HG03378 (cell line): ENCODE data around the gene SETD2.
"Not testable (repeated sequence)": the region's sequence is repeated elsewhere in the genome, so short reads cannot be mapped to it uniquely, and the experiment has no call there.

Experiments used
- ATAC-seq: cut with Tn5 transposase; IDR thresholded peaks from one replicate; pipeline ENCODE4 v1.9.1; 2021; ENCODE audit warnings: mild to moderate bottlenecking, moderate library complexity; ENCODE audit not compliant: unreplicated experiment

The SETD2 gene

GRCh38 chr3:47149339-47149933 lies 14.5 kb downstream of the SETD2 start:
- ATAC-seq, result no peak

- no peak for ATAC-seq
These were observed 18.6 kb downstream of the SETD2 start for GRCh38 chr3:47145272-47145671.

- ATAC-seq, result no peak
These were observed 20.8 kb downstream of the SETD2 start for GRCh38 chr3:47143068-47143467.

- ATAC-seq, result not testable (repeated sequence)
These were observed 21.4 kb downstream of the SETD2 start for GRCh38 chr3:47142536-47142935.

- peak; percentile 77 for ATAC-seq
These were observed 22.9 kb downstream of the SETD2 start for GRCh38 chr3:47140973-47141461.

- not testable (repeated sequence) for ATAC-seq
These were observed 23.4 kb downstream of the SETD2 start for GRCh38 chr3:47140553-47140952.

- no peak for ATAC-seq
These were observed 29.6 kb downstream of the SETD2 start for GRCh38 chr3:47134311-47134710.

- ATAC-seq, result no peak
These were observed 30.3 kb downstream of the SETD2 start for GRCh38 chr3:47133641-47134040.

GRCh38 chr3:47130557-47130956 lies 33.4 kb downstream of the SETD2 start:
- ATAC-seq, result no peak

GRCh38 chr3:47128137-47128536 lies 35.8 kb downstream of the SETD2 start:
- ATAC-seq, result no peak

- no peak for ATAC-seq
These were observed 40.1 kb downstream of the SETD2 start for GRCh38 chr3:47123857-47124256.

GRCh38 chr3:47121409-47121808 lies 42.5 kb downstream of the SETD2 start:
- no peak for ATAC-seq

GRCh38 chr3:47120138-47120537 lies 43.8 kb downstream of the SETD2 start:
- ATAC-seq, result no peak

- not testable (repeated sequence) for ATAC-seq
These were observed 44.5 kb downstream of the SETD2 start for GRCh38 chr3:47119387-47119786.

GRCh38 chr3:47117807-47118364 lies 46.0 kb downstream of the SETD2 start:
- no peak for ATAC-seq

GRCh38 chr3:47115524-47115923 lies 48.4 kb downstream of the SETD2 start:
- not testable (repeated sequence) for ATAC-seq

GRCh38 chr3:47113669-47114365 lies 50.1 kb downstream of the SETD2 start:
- no peak for ATAC-seq

- ATAC-seq, result no peak
These were observed 50.9 kb downstream of the SETD2 start for GRCh38 chr3:47112997-47113396.

GRCh38 chr3:47109393-47109792 lies 54.5 kb downstream of the SETD2 start:
- ATAC-seq, result no peak

GRCh38 chr3:47108546-47108945 lies 55.4 kb downstream of the SETD2 start:
- ATAC-seq, result no peak

- no peak for ATAC-seq
These were observed 59.7 kb downstream of the SETD2 start for GRCh38 chr3:47104259-47104658.

- ATAC-seq, result no peak
These were observed 60.3 kb downstream of the SETD2 start for GRCh38 chr3:47103619-47104018.
